K562 (cell line): ENCODE measurements around the gene NLRX1. TPM values are rescaled to one million over a fixed set of nuclear protein-coding genes. Genes with fewer than 3 reads are reported as not detected.
A peak's percentile ranks its signal among the peaks of the same experiment; 100 is the strongest.

Experiments
- CUX1 ChIP-seq: fragments of 200-800 bp; sonication (Bioruptor generic); IDR thresholded peaks from 2 replicates; pipeline ENCODE4 v1.6.1; 2016; ENCODE audit warnings: missing genetic modification characterization, missing compliant biosample characterization
- ELF1 ChIP-seq: fragments of 200-800 bp; sonication (Bioruptor generic); IDR thresholded peaks from 2 replicates; pipeline ENCODE4 v1.6.1; 2016; ENCODE audit warnings: missing genetic modification characterization, missing compliant biosample characterization
- ERF ChIP-seq: fragments of 450-650 bp; formaldehyde crosslinking; IDR thresholded peaks from 2 replicates; pipeline ENCODE4 v1.4.0; 2020; ENCODE audit warnings: mild to moderate bottlenecking, mixed read lengths
- FOXA1 ChIP-seq: fragments of 450-650 bp; IDR thresholded peaks from 2 replicates; pipeline ENCODE4 v1.6.1; 2016; ENCODE audit warnings: mild to moderate bottlenecking, borderline replicate concordance
- KAT2B ChIP-seq: IDR thresholded peaks from one replicate; pipeline ENCODE4 v1.6.1; 2012; ENCODE audit warnings: low read depth, mild to moderate bottlenecking, control low read depth, inconsistent platforms, low read length, moderate library complexity
- KAT7 ChIP-seq: sonication (generic); formaldehyde crosslinking; IDR thresholded peaks from 2 replicates; pipeline ENCODE4 v1.8.0; 2022; ENCODE audit warnings: missing genetic modification reagents, mild to moderate bottlenecking, borderline replicate concordance
- MCM7 ChIP-seq, 2 experiments: fragments of 450-650 bp; IDR thresholded peaks; 2 replicates each; pipeline ENCODE4 v1.6.1; 2016 to 2018
- RFX1 ChIP-seq: fragments of 450-650 bp; IDR thresholded peaks from 2 replicates; pipeline ENCODE4 v1.6.1; 2016; ENCODE audit warnings: mild to moderate bottlenecking, moderate library complexity
- RNF2 ChIP-seq: sonication (generic); IDR thresholded peaks from 2 replicates; pipeline ENCODE4 v1.6.1; 2016
- SIN3A ChIP-seq, 2 experiments: fragments of 150-350 bp in 1 of 2; IDR thresholded peaks; 2 replicates each; pipeline ENCODE4 v1.6.1; 2011 to 2016; ENCODE audit warnings: borderline replicate concordance in 2 of 2, low read depth in 2 of 2, low read length in 2 of 2, mild to moderate bottlenecking in 2 of 2, moderate library complexity in 2 of 2; ENCODE audit not compliant: control insufficient read depth in 1 of 2
- polyA plus RNA-seq, 8 experiments: library from polyadenylated mRNA; depleted of rRNA in 4 of 8; stranded (reverse) in 5 of 8; unstranded in 3 of 8; fragments of >200 nt; fragmentation: Nextera tagmentation in 2 of 8; fragmentation: Illumina TruSeq in 1 of 8; extraction: Ambion mirVana in 2 of 8; extraction: Trizol in 1 of 8; gene quantifications; 2 replicates each; pipeline versions ENCODE4 v1.2.1 to v1.2.3, GENCODE V29; 2011 to 2014; ENCODE audit warnings: inconsistent platforms in 1 of 8, missing spikeins in 1 of 8
- total RNA-seq, 7 experiments: library from RNA; depleted of rRNA in 6 of 7; stranded (reverse); fragments of >200 nt in 6 of 7; fragmentation: Illumina TruSeq in 2 of 7; extraction: Trizol in 2 of 7; gene quantifications; 2 replicates each; pipeline versions ENCODE4 v1.2.1 to v1.2.3, GENCODE V29; 2011 to 2021; ENCODE audit warnings: low replicate concordance in 1 of 7
- TF ChIP-seq, protein P1 (sequence below): fragments of 450-650 bp; IDR thresholded peaks from 2 replicates; pipeline ENCODE4 v1.6.1; 2016; ENCODE audit warnings: low read depth
- TF ChIP-seq, protein P2 (sequence below): IDR thresholded peaks from 2 replicates; pipeline ENCODE4 v1.6.1; 2011; ENCODE audit warnings: borderline replicate concordance, low read depth, mild to moderate bottlenecking, moderate library complexity, low read length; ENCODE audit not compliant: insufficient read depth, poor library complexity, severe bottlenecking

NLRX1 gene
- total and polyA plus RNA-seq, 9 of the 15 experiments (the other 6 are each of a cell fraction or from before 2014, with no cell fraction given): 0.04 to 2.3 (median 0.69) TPM

- TF ChIP-seq, protein P1, sequence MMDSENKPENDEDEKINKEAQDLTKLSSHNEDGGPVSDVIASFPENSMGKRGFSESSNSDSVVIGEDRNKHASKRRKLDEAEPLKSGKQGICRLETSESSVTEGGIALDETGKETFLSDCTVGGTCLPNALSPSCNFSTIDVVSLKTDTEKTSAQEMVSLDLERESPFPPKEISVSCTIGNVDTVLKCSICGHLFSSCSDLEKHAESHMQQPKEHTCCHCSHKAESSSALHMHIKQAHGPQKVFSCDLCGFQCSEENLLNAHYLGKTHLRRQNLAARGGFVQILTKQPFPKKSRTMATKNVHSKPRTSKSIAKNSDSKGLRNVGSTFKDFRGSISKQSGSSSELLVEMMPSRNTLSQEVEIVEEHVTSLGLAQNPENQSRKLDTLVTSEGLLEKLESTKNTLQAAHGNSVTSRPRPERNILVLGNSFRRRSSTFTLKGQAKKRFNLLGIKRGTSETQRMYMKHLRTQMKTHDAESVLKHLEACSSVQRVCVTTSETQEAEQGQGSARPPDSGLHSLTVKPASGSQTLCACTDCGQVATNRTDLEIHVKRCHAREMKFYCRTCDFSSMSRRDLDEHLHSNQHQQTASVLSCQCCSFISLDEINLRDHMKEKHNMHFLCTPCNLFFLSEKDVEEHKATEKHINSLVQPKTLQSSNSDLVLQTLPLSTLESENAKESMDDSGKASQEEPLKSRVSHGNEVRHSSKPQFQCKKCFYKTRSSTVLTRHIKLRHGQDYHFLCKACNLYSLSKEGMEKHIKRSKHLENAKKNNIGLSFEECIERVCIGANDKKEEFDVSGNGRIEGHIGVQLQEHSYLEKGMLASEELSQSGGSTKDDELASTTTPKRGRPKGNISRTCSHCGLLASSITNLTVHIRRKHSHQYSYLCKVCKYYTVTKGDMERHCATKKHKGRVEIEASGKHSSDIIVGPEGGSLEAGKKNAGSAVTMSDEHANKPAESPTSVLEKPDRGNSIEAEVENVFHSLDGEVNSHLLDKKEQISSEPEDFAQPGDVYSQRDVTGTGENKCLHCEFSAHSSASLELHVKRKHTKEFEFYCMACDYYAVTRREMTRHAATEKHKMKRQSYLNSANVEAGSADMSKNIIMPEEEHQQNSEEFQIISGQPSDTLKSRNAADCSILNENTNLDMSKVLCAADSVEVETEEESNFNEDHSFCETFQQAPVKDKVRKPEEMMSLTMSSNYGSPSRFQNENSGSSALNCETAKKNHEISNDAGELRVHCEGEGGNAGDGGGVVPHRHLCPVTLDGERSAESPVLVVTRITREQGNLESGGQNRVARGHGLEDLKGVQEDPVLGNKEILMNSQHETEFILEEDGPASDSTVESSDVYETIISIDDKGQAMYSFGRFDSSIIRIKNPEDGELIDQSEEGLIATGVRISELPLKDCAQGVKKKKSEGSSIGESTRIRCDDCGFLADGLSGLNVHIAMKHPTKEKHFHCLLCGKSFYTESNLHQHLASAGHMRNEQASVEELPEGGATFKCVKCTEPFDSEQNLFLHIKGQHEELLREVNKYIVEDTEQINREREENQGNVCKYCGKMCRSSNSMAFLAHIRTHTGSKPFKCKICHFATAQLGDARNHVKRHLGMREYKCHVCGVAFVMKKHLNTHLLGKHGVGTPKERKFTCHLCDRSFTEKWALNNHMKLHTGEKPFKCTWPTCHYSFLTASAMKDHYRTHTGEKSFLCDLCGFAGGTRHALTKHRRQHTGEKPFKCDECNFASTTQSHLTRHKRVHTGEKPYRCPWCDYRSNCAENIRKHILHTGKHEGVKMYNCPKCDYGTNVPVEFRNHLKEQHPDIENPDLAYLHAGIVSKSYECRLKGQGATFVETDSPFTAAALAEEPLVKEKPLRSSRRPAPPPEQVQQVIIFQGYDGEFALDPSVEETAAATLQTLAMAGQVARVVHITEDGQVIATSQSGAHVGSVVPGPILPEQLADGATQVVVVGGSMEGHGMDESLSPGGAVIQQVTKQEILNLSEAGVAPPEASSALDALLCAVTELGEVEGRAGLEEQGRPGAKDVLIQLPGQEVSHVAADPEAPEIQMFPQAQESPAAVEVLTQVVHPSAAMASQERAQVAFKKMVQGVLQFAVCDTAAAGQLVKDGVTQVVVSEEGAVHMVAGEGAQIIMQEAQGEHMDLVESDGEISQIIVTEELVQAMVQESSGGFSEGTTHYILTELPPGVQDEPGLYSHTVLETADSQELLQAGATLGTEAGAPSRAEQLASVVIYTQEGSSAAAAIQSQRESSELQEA: no peak
- TF ChIP-seq ERF (no peak), RNF2 (no peak), KAT7 (CRISPR knock-in tag) (no peak), FOXA1 (no peak), MCM7 (IDR thresholded peaks at IDR 0.05) (no peak), RFX1 (no peak), ELF1 (tag) (0 out of 2 replicates have a peak, but pooled peaks have one; percentile 31), CUX1 (CRISPR knock-in tag) (no peak), KAT2B (no peak), SIN3A (IDR thresholded peaks at IDR 0.05; ENCODE audit: borderline replicate concordance in 2 of 2, control insufficient read depth in 1 of 2, low read depth in 2 of 2, low read length in 2 of 2) (peak in 1 of 2 experiments; percentile 75; a peak in 2 of 4 replicates)
- TF ChIP-seq, protein P2, sequence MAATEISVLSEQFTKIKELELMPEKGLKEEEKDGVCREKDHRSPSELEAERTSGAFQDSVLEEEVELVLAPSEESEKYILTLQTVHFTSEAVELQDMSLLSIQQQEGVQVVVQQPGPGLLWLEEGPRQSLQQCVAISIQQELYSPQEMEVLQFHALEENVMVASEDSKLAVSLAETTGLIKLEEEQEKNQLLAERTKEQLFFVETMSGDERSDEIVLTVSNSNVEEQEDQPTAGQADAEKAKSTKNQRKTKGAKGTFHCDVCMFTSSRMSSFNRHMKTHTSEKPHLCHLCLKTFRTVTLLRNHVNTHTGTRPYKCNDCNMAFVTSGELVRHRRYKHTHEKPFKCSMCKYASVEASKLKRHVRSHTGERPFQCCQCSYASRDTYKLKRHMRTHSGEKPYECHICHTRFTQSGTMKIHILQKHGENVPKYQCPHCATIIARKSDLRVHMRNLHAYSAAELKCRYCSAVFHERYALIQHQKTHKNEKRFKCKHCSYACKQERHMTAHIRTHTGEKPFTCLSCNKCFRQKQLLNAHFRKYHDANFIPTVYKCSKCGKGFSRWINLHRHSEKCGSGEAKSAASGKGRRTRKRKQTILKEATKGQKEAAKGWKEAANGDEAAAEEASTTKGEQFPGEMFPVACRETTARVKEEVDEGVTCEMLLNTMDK: peak; percentile 17
Observed at GRCh38 chr11:119144825-119145486, 23.6 kb upstream of the NLRX1 start (continued).
